Measurements from ENCODE around the gene KIAA1958. TPM values are rescaled to one million over a fixed set of nuclear protein-coding genes. Genes with fewer than 3 reads are reported as not detected.

KIAA1958 gene
- total and polyA plus RNA-seq, 2 of the 8 experiments (the other 6 are each of a cell fraction or from before 2014, with no cell fraction given): 11.4 to 43.8 TPM

DNA sequence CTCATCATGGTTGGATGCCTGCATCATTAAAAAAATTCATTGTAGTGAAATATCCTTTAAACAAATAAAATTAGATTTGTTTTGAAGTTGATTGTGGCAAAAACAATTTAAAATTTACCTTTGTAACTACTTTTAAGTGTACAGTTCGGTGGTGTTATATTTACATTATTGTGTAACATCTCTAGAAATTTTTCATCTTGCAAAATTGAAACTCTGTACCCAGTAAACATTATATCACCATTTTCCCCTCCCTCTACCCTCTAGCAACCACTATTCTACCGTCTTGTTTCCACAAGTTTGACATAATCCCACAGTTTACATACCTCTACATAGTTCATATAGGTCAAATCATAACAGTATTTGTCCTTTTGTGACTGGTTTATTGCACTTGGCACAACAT is 2.0 kb upstream of the KIAA1958 start:
- Histone ChIP-seq H3K9ac (replicated peaks in 1 of 4; ENCODE audit: extremely low read depth in 1 of 4, low read depth in 3 of 4, low read length in 3 of 4) (no peak overlapping the region), H3K23ac (ENCODE audit: insufficient read length) (no peak overlapping the region), H3K36me3 (ENCODE audit: control insufficient read depth in 2 of 4, insufficient read depth in 4 of 4, low read length in 3 of 4) (no peaks in the 10 kb centered on the region), H4K91ac (replicated peaks; ENCODE audit: insufficient read length, low read length) (no peak overlapping the region), H3K14ac (ENCODE audit: insufficient read length) (no peak overlapping the region), H3K23me2 (ENCODE audit: low read depth, low read length) (peaks cover 10% of the 10 kb centered on the region), H3K79me2 (ENCODE audit: control insufficient read depth in 1 of 2, insufficient read depth in 2 of 2, low read length in 2 of 2) (peaks cover 0 to 24% of the 10 kb centered on the region in 2 experiments; a peak in 3 of 4 replicates), H2AK5ac (ENCODE audit: low read depth, low read length) (no peak overlapping the region), H2BK120ac (replicated peaks; ENCODE audit: low read depth, low read length) (no peak overlapping the region), H3K18ac (ENCODE audit: extremely low read depth, low read length) (no peak overlapping the region), H3K79me1 (ENCODE audit: low read depth, low read length) (peaks cover 3% of the 10 kb centered on the region; the same call in 1 of the 2 replicates), H2BK20ac (ENCODE audit: low read length) (no peak overlapping the region), H3K27me3 (replicated peaks in 1 of 4; ENCODE audit: control insufficient read depth in 3 of 4, extremely low read depth in 1 of 4, insufficient read depth in 3 of 4, low read length in 3 of 4) (no peaks in the 10 kb centered on the region), H4K20me1 (replicated peaks in 1 of 2; ENCODE audit: control insufficient read depth in 1 of 2, insufficient read depth in 2 of 2, low read length in 2 of 2) (peaks cover 6% of the 10 kb centered on the region in 2 experiments), H2BK15ac (ENCODE audit: low read length) (no peak overlapping the region), H4K5ac (ENCODE audit: insufficient read length, low read depth, low read length) (no peak overlapping the region), H4K8ac (ENCODE audit: extremely low read depth, insufficient read depth, low read length) (no peak overlapping the region), H3K4ac (replicated peaks; ENCODE audit: insufficient read length, low read depth, low read length) (no peak overlapping the region), H3K4me3 (ENCODE audit: extremely low read depth in 1 of 4, insufficient read depth in 2 of 4, low read depth in 3 of 4, low read length in 4 of 4) (no peak overlapping the region), H2BK12ac (ENCODE audit: low read depth, low read length) (no peak overlapping the region), H3K4me1 (replicated peaks in 1 of 4; ENCODE audit: control insufficient read depth in 3 of 4, insufficient read depth in 4 of 4, low read length in 3 of 4) (peaks cover 0 to 6% (median 2%) of the 10 kb centered on the region in 4 experiments; a peak in 3 of 7 replicates), H3K4me2 (ENCODE audit: insufficient read depth in 1 of 2, low read depth in 2 of 2, low read length in 2 of 2) (no peak overlapping the region), H3K27ac (ENCODE audit: low read depth, low read length) (no peak overlapping the region), H3K56ac (replicated peaks; ENCODE audit: insufficient read length, low read depth, low read length) (no peak overlapping the region), H3K9me3 (ENCODE audit: insufficient read depth in 2 of 2, low read depth in 1 of 2, low read length in 1 of 2) (no peaks in the 10 kb centered on the region), H2AFZ (ENCODE audit: low read length) (no peak overlapping the region), H2BK5ac (ENCODE audit: low read depth, low read length) (no peak overlapping the region)
- ChIA-PET CTCF (ENCODE audit: partially characterized antibody) (interaction anchor here (0.9 to 1.6 kb wide), 3 partner anchors 8 to 305 kb away, joined by 4 to 6 read pairs (median 4); no protein-coding TSS in a partner anchor), POLR2A (ENCODE audit: partially characterized antibody) (no interaction called here)
- DNase-seq (ENCODE audit: low read depth in 1 of 2, low spot score in 2 of 2) (no peak), FAIRE-seq (no peak)
- WGBS, 2 experiments (ENCODE audit: extremely low coverage in 1 of 2, insufficient coverage in 1 of 2, insufficient read length in 1 of 2, insufficient replicate concordance in 2 of 2, low coverage in 1 of 2, low lambda C conversion rate in 2 of 2, missing lambda C conversion rate in 1 of 2): 84% methylated on average over 2 of the region's 2 CpGs; no CpG with 5 or more reads in 1 of the 2 experiments
- TF ChIP-seq RFX5 (IDR thresholded peaks at IDR 0.05; ENCODE audit: borderline replicate concordance, low read depth, low read length) (no peak), SIRT6 (IDR thresholded peaks at IDR 0.05; ENCODE audit: low read length) (no peak), GABPA (IDR thresholded peaks at IDR 0.05; ENCODE audit: borderline replicate concordance, insufficient read depth, low read length) (no peak), POU5F1 (IDR thresholded peaks at IDR 0.05; ENCODE audit: low read depth, low read length) (no peak), RNF2 (IDR thresholded peaks at IDR 0.05; ENCODE audit: borderline replicate concordance, low read depth, low read length, missing control alignments, poor library complexity, severe bottlenecking) (no peak), TEAD4 (IDR thresholded peaks at IDR 0.05; ENCODE audit: low read depth, low read length) (no peak), JUND (IDR thresholded peaks at IDR 0.05; ENCODE audit: low read length) (no peak)
- TF ChIP-seq, protein P1, sequence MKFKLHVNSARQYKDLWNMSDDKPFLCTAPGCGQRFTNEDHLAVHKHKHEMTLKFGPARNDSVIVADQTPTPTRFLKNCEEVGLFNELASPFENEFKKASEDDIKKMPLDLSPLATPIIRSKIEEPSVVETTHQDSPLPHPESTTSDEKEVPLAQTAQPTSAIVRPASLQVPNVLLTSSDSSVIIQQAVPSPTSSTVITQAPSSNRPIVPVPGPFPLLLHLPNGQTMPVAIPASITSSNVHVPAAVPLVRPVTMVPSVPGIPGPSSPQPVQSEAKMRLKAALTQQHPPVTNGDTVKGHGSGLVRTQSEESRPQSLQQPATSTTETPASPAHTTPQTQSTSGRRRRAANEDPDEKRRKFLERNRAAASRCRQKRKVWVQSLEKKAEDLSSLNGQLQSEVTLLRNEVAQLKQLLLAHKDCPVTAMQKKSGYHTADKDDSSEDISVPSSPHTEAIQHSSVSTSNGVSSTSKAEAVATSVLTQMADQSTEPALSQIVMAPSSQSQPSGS (IDR thresholded peaks at IDR 0.05; ENCODE audit: low read length): no peak

Data from H1 (cell line).